Measurements from ENCODE around the gene REXO5. TPM values are rescaled to one million over a fixed set of nuclear protein-coding genes. Genes with fewer than 3 reads are reported as not detected.

REXO5 gene
- total and polyA plus RNA-seq, 10 of the 15 experiments (the other 5 are each of a cell fraction or from before 2014, with no cell fraction given), result 3.8 to 15.5 (median 10.1) TPM

DNA sequence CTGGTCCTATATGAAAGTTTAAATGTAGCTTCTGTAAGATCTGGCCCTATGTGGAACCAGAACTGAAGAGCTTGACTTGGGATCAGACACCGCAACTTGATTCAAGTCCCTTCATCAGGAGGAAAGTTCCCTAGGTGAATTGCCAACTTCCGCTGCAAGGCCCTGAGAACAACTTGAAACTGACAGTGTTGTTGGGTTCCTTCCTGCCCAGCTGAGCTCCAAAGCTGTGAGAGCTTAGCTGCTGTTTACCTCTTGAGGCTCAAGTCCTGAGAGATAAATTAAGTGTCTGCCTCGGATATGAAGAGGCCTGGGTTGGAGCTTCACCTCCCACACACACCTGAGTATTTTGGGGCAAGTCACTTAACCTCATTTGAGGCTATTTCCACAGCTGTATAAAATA is 44.7 kb downstream of the REXO5 start:
- H2AFZ ChIP-seq (ENCODE audit: control insufficient read depth, low read depth, low read length), result no peak overlapping the region
- no peaks in the 10 kb centered on the region for H3K27me3 ChIP-seq (replicated peaks in 1 of 2; ENCODE audit: control insufficient read depth in 2 of 2, insufficient read depth in 2 of 2, low read length in 1 of 2)
- ChIA-PET RAD21 (ENCODE audit: unreplicated experiment) (interaction anchor here (0.8 to 2.8 kb wide), 18 partner anchors 13 to 450 kb away, joined by 3 to 14 read pairs (median 5); partner anchors contain the start of gene DCUN1D3), POLR2A (no interaction called here), CTCF (interaction anchor here (0.9 to 5.6 kb wide), 34 partner anchors 10 to 307 kb away, joined by 3 to 58 read pairs (median 6); partner anchors contain the start of genes DCUN1D3 and LDAF1), SMC1A (ENCODE audit: uncharacterized antibody, unreplicated experiment) (interaction anchor here (0.5 to 3.9 kb wide), 36 partner anchors 10 to 338 kb away, joined by 3 to 34 read pairs (median 6); partner anchors contain the start of genes DCUN1D3 and LYRM1)
- no peak overlapping the region for H3K4me2 ChIP-seq (ENCODE audit: control insufficient read depth, insufficient read depth)
- no peaks in the 10 kb centered on the region for H3K4me1 ChIP-seq (ENCODE audit: control insufficient read depth, insufficient read depth, low read length)
- H4K20me1 ChIP-seq (ENCODE audit: control insufficient read depth, insufficient read depth), result no peaks in the 10 kb centered on the region
- H3K4me3 ChIP-seq, result no peak overlapping the region
- intact Hi-C loops (cut with micrococcal nuclease; ENCODE audit: unreplicated experiment) (loop anchor here (2.0 to 10.0 kb wide), 3 partner anchors 94 to 232 kb away; no protein-coding TSS in a partner anchor), in situ Hi-C loops (cut with MboI) (loop anchor here (5.0 kb wide), 2 partner anchors 151 to 231 kb away; no protein-coding TSS in a partner anchor)
- DNase-seq (ENCODE audit: low read depth, low spot score), result no peak
- FAIRE-seq, result no peak
- BruUV-seq (replicated peaks), result no TSS peak
- 91% methylated on average over 3 of the region's 3 CpGs for WGBS (ENCODE audit: insufficient coverage, insufficient replicate concordance, low lambda C conversion rate, missing lambda C conversion rate)
- H3K9ac ChIP-seq (ENCODE audit: control insufficient read depth, insufficient read depth, low read length), result no peak overlapping the region
- H3K79me2 ChIP-seq (ENCODE audit: control insufficient read depth, insufficient read depth, low read length), result no peaks in the 10 kb centered on the region
- H3K36me3 ChIP-seq (ENCODE audit: control insufficient read depth in 2 of 2, insufficient read depth in 2 of 2, low read length in 1 of 2), result peaks cover under 1 to 4% of the 10 kb centered on the region in 2 experiments; a peak in 1 of 4 replicates
- no peak for TF ChIP-seq SMC3 (IDR thresholded peaks at IDR 0.05; ENCODE audit: borderline replicate concordance, low read length)
- H3K27ac ChIP-seq (ENCODE audit: control insufficient read depth, insufficient read depth), result no peak overlapping the region
- ATAC-seq, result no peak
- H3K9me3 ChIP-seq (replicated peaks; ENCODE audit: control insufficient read depth, insufficient read depth, low read length), result no peaks in the 10 kb centered on the region

DNA sequence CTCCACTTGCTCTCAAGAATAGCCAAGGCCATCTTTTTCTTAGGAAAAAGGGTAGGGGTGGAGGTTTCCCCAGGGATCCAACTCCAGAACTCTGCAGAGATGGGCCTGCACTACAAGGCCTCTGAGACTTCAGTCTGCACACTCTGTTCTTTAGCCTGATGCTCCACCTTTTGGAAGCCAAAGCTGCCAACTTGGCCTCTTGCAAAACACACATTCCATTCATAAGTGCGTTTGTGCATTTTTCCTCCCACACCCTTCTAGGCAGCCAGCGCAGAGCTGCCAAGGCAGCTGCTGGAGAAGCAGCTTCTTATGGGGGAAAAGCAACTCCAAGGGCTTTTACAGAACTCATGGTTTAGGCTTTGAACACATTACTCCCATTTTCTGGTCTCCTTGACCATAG is 45.3 kb downstream of the REXO5 start:
- BruUV-seq (replicated peaks), result no TSS peak

More for the DNA sequence above, 45.3 kb downstream of the REXO5 start:
- H3K4me1 ChIP-seq (ENCODE audit: control insufficient read depth, insufficient read depth, low read length), result no peaks in the 10 kb centered on the region
- intact Hi-C loops (cut with micrococcal nuclease; ENCODE audit: unreplicated experiment) (loop anchor here (2.0 to 10.0 kb wide), 3 partner anchors 93 to 231 kb away; no protein-coding TSS in a partner anchor), in situ Hi-C loops (cut with MboI) (loop anchor here (5.0 kb wide), 2 partner anchors 151 to 231 kb away; no protein-coding TSS in a partner anchor)
- ATAC-seq (no peak), DNase-seq (ENCODE audit: low read depth, low spot score) (no peak), FAIRE-seq (no peak)
- no peak for TF ChIP-seq IKZF2 (IDR thresholded peaks at IDR 0.05)
- no peak for TF ChIP-seq BCL11A (IDR thresholded peaks at IDR 0.05; ENCODE audit: low read depth, low read length)
- no peak for TF ChIP-seq NFYB (IDR thresholded peaks at IDR 0.05; ENCODE audit: insufficient read depth, low read depth, low read length)
- 97% methylated on average over 2 of the region's 2 CpGs for whole genome bisulfite sequencing (ENCODE audit: insufficient coverage, insufficient replicate concordance, low lambda C conversion rate, missing lambda C conversion rate)
- no peaks in the 10 kb centered on the region for H3K79me2 ChIP-seq (ENCODE audit: control insufficient read depth, insufficient read depth, low read length)
- no peak overlapping the region for H3K4me2 ChIP-seq (ENCODE audit: control insufficient read depth, insufficient read depth)
- ChIA-PET POLR2A (no interaction called here), RAD21 (ENCODE audit: unreplicated experiment) (interaction anchor here (0.8 to 2.8 kb wide), 11 partner anchors 13 to 449 kb away, joined by 3 to 14 read pairs (median 7); partner anchors contain the start of gene DCUN1D3), SMC1A (ENCODE audit: uncharacterized antibody, unreplicated experiment) (interaction anchor here (0.5 to 6.7 kb wide), 13 partner anchors 22 to 337 kb away, joined by 3 to 50 read pairs (median 6); no protein-coding TSS in a partner anchor), CTCF (interaction anchor here (1.0 to 5.6 kb wide), 17 partner anchors 11 to 306 kb away, joined by 3 to 58 read pairs (median 8); partner anchors contain the start of genes DCUN1D3 and LDAF1)
- H3K9me3 ChIP-seq (replicated peaks; ENCODE audit: control insufficient read depth, insufficient read depth, low read length), result no peaks in the 10 kb centered on the region
- H3K27me3 ChIP-seq (replicated peaks in 1 of 2; ENCODE audit: control insufficient read depth in 2 of 2, insufficient read depth in 2 of 2, low read length in 1 of 2), result no peaks in the 10 kb centered on the region
- no peak overlapping the region for H3K9ac ChIP-seq (ENCODE audit: control insufficient read depth, insufficient read depth, low read length)
- no peak overlapping the region for H2AFZ ChIP-seq (ENCODE audit: control insufficient read depth, low read depth, low read length)
- H3K36me3 ChIP-seq (ENCODE audit: control insufficient read depth in 2 of 2, insufficient read depth in 2 of 2, low read length in 1 of 2), result peaks cover 0 to 2% of the 10 kb centered on the region in 2 experiments; a peak in 1 of 4 replicates
- H4K20me1 ChIP-seq (ENCODE audit: control insufficient read depth, insufficient read depth), result no peaks in the 10 kb centered on the region
- no peak overlapping the region for H3K27ac ChIP-seq (ENCODE audit: control insufficient read depth, insufficient read depth)
- H3K4me3 ChIP-seq, result no peak overlapping the region
